CD8-positive, alpha-beta memory T cell (primary cell): Measurements from ENCODE around the gene ADORA1. TPM values are rescaled to one million over a fixed set of nuclear protein-coding genes. Genes with fewer than 3 reads are reported as not detected.

Experiments used
- CTCF ChIA-PET: fragments of 350-600 bp; sonication (Branson Sonifier 250); formaldehyde crosslinking; loops from one replicate; lab custom pipeline; 2021; ENCODE audit warnings: antibody characterized with exemption; lab: Charles Lee
- POLR2A ChIA-PET: fragments of 350-600 bp; sonication (Branson Sonifier 250); formaldehyde crosslinking; loops from one replicate; lab custom pipeline; 2021; ENCODE audit warnings: antibody characterized with exemption; lab: Charles Lee
- DNase-seq, 5 donors: peaks; one replicate each; pipeline versions ENCODE4 v3.0.0 to v3.0.0-alpha.2; 2020 to 2022; ENCODE audit warnings: mixed read lengths in 1 of 5
- H3K27ac ChIP-seq: one replicate; pipeline ENCODE4 v1.7.0; 2013; ENCODE audit warnings: low read depth, mild to moderate bottlenecking, low read length, moderate library complexity
- H3K27me3 ChIP-seq: 2 replicates; pipeline ENCODE4 v1.7.0; 2013; ENCODE audit warnings: low read length, mild to moderate bottlenecking; ENCODE audit not compliant: insufficient read depth, poor library complexity, severe bottlenecking
- H3K36me3 ChIP-seq: 2 replicates; pipeline ENCODE4 v1.7.0; 2013; ENCODE audit warnings: mild to moderate bottlenecking, low read length, moderate library complexity; ENCODE audit not compliant: insufficient read depth
- H3K4me1 ChIP-seq: 2 replicates; pipeline ENCODE4 v1.7.0; 2013; ENCODE audit warnings: mild to moderate bottlenecking, low read length, moderate library complexity; ENCODE audit not compliant: insufficient read depth
- H3K4me3 ChIP-seq: 2 replicates; pipeline ENCODE4 v1.7.0; 2013; ENCODE audit warnings: mild to moderate bottlenecking, low read length
- H3K9me3 ChIP-seq: 2 replicates; pipeline ENCODE4 v1.7.0; 2013; ENCODE audit warnings: mild to moderate bottlenecking, low read length
- H3K27ac Mint-ChIP-seq, 8 donors: one replicate each; pipeline ENCODE4 v1.8.0; 2020 to 2021; ENCODE audit warnings: mixed read lengths in 8 of 8, mild to moderate bottlenecking in 6 of 8, inconsistent platforms in 3 of 8, moderate library complexity in 3 of 8
- H3K27me3 Mint-ChIP-seq, 2 donors: one replicate each; pipeline ENCODE4 v1.8.0; 2020 to 2021; ENCODE audit warnings: mixed read lengths in 2 of 2, mild to moderate bottlenecking in 1 of 2, moderate library complexity in 1 of 2
- H3K36me3 Mint-ChIP-seq, 3 donors: one replicate each; pipeline ENCODE4 v1.8.0; 2020 to 2021; ENCODE audit warnings: mixed read lengths in 3 of 3, inconsistent platforms in 1 of 3, mild to moderate bottlenecking in 1 of 3
- H3K4me1 Mint-ChIP-seq, 3 donors: one replicate each; pipeline ENCODE4 v1.8.0; 2020 to 2021; ENCODE audit warnings: mixed read lengths in 3 of 3, inconsistent platforms in 1 of 3, mild to moderate bottlenecking in 1 of 3
- H3K4me3 Mint-ChIP-seq, 7 donors: one replicate each; pipeline ENCODE4 v1.8.0; 2020 to 2021; ENCODE audit warnings: mixed read lengths in 7 of 7, mild to moderate bottlenecking in 6 of 7, moderate library complexity in 4 of 7, inconsistent platforms in 2 of 7
- H3K9me3 Mint-ChIP-seq, 5 donors: one replicate each; pipeline ENCODE4 v1.8.0; 2020 to 2022; ENCODE audit warnings: mixed read lengths in 5 of 5, mild to moderate bottlenecking in 3 of 5, moderate library complexity in 2 of 5, inconsistent platforms in 1 of 5
- polyA plus RNA-seq: library from polyadenylated mRNA; unstranded; fragments of 300-500 nt; fragmentation: Illumina TruSeq; gene quantifications from one replicate; pipeline ENCODE4 v1.2.3, GENCODE V29; 2021
- total RNA-seq, 2 experiments: library from RNA; stranded (reverse); gene quantifications; one replicate each; pipeline ENCODE4 v1.2.3, GENCODE V29; 2021

The ADORA1 gene
- total and polyA plus RNA-seq, 3 experiments from 2014 or later = not detected

DNA sequence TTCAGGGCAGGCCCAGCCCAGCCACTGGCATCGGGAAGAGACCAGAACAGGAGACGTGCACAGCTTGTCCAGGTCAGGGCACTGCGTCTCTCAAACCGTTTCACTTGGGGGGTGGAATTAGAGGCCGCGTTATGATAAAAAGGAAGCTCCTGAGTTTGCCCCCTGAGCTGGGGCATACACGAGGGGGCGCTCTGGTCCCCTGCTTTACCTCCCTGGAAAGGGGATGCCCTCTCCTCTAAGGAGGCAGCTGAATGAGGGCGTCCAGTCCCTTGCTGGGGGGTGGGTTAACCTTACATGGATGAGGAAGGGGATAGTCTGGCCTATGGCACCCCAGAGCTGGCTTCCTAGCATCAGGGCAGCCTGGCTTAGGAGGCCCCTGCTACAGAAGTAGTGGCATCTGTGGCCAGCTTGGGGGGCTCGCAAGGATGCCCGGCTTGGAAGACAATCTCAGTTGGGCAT is 44.0 kb upstream of the ADORA1 start:
- Mint-ChIP-seq H3K4me3 (no peak overlapping the region), H3K36me3 (no peaks in the 10 kb centered on the region), H3K27ac (no peak overlapping the region), H3K9me3 (no peaks in the 10 kb centered on the region), H3K27me3 (peaks cover 15 to 41% of the 10 kb centered on the region in 2 donors), H3K4me1 (no peaks in the 10 kb centered on the region)
- CTCF ChIA-PET = interaction anchor here (1.2 kb wide), 1 partner anchor 10 kb away, joined by 3 read pairs; no protein-coding TSS in a partner anchor
- Histone ChIP-seq H3K36me3 (no peaks in the 10 kb centered on the region), H3K27me3 (no peaks in the 10 kb centered on the region), H3K4me1 (no peaks in the 10 kb centered on the region), H3K4me3 (no peak overlapping the region), H3K9me3 (no peaks in the 10 kb centered on the region), H3K27ac (no peak overlapping the region)
- POLR2A ChIA-PET = no interaction called here
- DNase-seq = no peak

DNA sequence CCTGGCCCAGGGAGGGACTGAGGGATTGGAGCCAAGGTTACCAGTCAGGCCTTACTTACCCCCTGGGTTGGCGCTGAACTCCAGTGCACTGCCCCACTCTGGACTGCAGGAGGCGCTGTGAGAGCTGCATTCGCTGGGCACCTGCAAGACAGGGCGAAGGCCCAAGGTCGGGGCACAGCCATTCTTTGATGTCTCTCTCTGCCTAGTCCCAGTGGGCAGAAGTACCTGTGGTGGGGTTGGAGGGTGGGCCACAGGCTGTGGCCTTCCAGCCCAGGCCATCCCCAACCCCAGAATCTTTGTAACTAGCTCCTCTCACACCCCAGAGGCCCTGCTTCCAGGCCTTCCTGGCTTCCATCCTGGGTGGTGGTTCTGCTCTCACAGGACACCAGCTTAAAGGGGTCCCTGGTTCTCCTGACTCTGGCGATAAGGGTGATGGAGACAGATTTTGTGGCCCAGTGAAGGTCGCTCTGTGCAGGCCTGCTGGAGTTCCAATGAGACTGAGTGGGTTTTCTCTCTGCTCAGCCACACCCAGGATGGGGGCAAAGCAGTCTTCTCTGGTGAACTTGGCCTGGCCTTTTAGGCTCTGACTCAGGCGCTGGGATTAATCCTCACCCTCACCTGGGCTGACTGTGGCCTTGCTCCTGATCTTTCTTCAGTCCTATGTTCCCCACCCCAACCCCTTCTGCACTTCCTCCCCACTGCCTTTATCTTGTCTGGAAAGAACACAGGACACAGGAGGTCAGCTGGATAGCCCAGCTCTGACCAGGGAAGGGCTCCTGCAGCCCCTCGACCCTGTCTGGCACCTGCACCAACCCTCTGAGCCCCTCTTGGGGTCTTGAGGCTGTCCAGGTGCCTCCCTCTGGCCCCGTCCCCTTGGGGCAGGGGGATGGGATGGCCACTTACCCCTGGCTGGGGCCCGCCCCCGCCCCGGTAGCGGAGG is 42.7 kb upstream of the ADORA1 start:
- no peak overlapping the region for H3K27ac ChIP-seq
- H3K27me3 ChIP-seq = no peaks in the 10 kb centered on the region
- DNase-seq = no peak
- H3K4me1 ChIP-seq = no peaks in the 10 kb centered on the region
- H3K4me3 Mint-ChIP-seq = no peak overlapping the region
- POLR2A ChIA-PET = no interaction called here
- H3K4me1 Mint-ChIP-seq = no peaks in the 10 kb centered on the region
- no peaks in the 10 kb centered on the region for H3K36me3 Mint-ChIP-seq
- peaks cover 14 to 34% of the 10 kb centered on the region in 2 donors for H3K27me3 Mint-ChIP-seq
- no peaks in the 10 kb centered on the region for H3K36me3 ChIP-seq
- H3K9me3 Mint-ChIP-seq = no peaks in the 10 kb centered on the region
- no peaks in the 10 kb centered on the region for H3K9me3 ChIP-seq
- CTCF ChIA-PET = interaction anchor here (1.2 kb wide), 1 partner anchor 9 kb away, joined by 3 read pairs; no protein-coding TSS in a partner anchor
- H3K27ac Mint-ChIP-seq = no peak overlapping the region
- no peak overlapping the region for H3K4me3 ChIP-seq

DNA sequence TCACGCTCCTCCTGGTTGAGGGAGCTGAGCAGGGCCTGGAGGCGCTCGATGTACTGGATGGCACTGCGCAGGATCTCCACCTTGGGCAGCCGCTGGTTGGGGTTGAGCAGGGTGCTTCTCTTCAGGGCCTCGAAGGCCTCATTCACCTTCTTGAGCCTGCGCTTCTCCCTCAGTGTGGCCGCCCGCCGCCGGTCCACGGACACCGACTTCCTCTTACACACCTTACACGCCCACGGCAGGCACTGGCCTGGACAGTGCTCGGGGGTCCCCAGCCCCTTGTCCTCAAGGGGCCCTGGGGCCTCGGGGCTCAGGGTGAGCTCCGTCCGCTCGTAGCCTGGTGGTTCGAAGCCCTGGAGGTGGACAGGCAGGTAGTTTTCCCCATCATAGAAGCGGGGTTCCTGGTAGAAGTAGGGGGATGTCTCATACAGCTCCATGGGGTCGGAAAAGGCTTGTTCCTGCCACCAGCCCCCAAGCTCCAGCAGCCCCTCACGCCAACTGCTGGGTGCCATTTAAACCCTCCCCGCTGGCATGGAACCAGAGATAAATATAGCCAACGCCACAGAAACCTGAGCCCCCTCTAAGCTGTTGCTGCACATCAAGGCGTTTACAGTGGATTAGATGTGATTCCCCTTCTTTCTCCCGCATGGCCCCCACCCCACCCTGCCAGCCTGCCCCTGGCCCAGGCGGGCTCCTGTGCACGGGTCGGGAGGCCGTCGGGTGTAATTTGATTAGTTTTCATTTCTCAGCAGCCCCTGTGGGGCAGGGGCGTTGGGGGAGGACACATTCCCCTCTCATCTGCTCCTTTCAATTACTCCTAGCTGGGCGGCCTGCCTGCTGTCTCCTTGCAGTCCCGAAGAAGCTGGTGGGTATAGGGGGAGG is 41.8 kb upstream of the ADORA1 start, which contains the start of gene MYOG:
MYOG (minus strand) TSS at position 485 of the 879 bp plus-strand sequence; CDS start at position 434, 51 bp downstream.
- no peaks in the 10 kb centered on the region for H3K27me3 ChIP-seq
- ChIA-PET POLR2A (no interaction called here), CTCF (no interaction called here)
- DNase-seq = no peak
- Mint-ChIP-seq H3K27me3 (peaks cover 13 to 31% of the 10 kb centered on the region in 2 donors), H3K36me3 (no peaks in the 10 kb centered on the region), H3K4me3 (no peak within 1 kb of the TSS), H3K9me3 (no peaks in the 10 kb centered on the region), H3K4me1 (no peaks in the 10 kb centered on the region), H3K27ac (no peak within 1 kb of the TSS)
- no peaks in the 10 kb centered on the region for H3K9me3 ChIP-seq
- no peaks in the 10 kb centered on the region for H3K36me3 ChIP-seq
- H3K4me1 ChIP-seq = no peaks in the 10 kb centered on the region
- H3K27ac ChIP-seq = no peak within 1 kb of the TSS
- no peak within 1 kb of the TSS for H3K4me3 ChIP-seq

DNA sequence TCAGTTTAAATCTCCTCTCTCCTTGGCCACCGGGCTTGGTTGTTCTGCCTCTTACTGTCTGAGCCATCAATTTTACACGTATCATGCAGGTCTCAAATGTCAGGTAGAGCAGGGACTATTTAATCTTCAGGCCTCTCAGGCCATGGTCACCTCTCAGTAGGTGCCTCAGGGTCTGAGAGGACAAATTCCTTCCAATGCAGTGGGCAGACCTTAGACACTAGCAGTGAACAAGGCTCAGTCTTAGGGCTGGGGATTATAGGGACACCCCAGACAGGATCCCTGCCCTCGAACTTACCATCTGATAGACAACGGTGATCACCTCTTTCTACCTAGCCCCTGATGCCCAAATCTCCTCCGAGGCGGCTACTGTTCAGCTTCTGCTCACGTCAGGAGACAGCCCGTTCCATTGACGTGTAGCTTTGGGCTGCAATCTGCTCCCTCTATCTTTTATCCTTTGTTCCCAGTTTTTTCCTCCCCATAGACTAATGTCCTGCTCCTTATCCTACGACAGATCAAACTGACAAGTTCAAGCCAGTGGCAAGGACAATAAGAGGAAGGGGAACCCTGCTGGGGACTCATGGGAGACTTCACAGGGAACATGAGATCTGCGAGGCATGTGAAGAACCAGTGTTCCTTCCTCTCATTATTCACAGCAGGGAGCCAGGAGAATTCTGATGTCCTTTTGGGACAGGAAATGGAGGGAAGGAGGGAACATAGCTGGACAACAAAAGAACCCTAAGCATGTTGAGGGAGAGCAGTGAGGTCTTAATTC is 40.3 kb upstream of the ADORA1 start:
- Histone ChIP-seq H3K36me3 (no peaks in the 10 kb centered on the region), H3K27me3 (peaks cover 5% of the 10 kb centered on the region), H3K4me1 (no peaks in the 10 kb centered on the region), H3K27ac (no peak overlapping the region), H3K4me3 (no peak overlapping the region), H3K9me3 (no peaks in the 10 kb centered on the region)
- POLR2A ChIA-PET = no interaction called here
- CTCF ChIA-PET = no interaction called here
- no peaks in the 10 kb centered on the region for H3K36me3 Mint-ChIP-seq
- no peak overlapping the region for H3K27ac Mint-ChIP-seq
- no peaks in the 10 kb centered on the region for H3K4me1 Mint-ChIP-seq
- no peak for DNase-seq
- no peaks in the 10 kb centered on the region for H3K9me3 Mint-ChIP-seq
- H3K27me3 Mint-ChIP-seq = peaks cover 15 to 35% of the 10 kb centered on the region in 2 donors
- H3K4me3 Mint-ChIP-seq = no peak overlapping the region

DNA sequence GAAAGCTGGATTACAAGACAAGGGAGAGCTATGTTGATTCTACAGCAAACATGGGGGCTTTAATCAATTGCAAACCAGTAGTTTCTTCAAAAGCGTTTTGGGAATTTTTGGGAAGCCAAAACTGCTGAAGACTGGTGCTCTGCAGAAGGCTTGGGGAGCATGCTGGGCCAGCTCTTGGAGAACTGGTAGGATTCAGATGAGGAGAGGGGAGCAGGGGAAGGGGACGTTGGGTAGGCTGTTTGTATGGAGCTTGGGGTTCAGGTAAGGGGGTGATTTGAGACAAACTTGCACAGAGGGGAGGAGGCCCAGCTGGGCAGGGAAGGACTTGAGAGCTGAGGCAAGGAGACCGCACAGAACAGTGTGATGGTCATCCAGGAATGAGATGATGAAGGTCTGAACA is 39.1 kb upstream of the ADORA1 start:
- H3K4me3 ChIP-seq = no peak overlapping the region
- H3K27ac ChIP-seq = no peak overlapping the region
- peaks cover 5% of the 10 kb centered on the region for H3K27me3 ChIP-seq
- H3K27ac Mint-ChIP-seq = no peak overlapping the region
- no peak overlapping the region for H3K4me3 Mint-ChIP-seq
- H3K4me1 ChIP-seq = no peaks in the 10 kb centered on the region
- no peaks in the 10 kb centered on the region for H3K4me1 Mint-ChIP-seq
- H3K36me3 Mint-ChIP-seq = no peaks in the 10 kb centered on the region
- H3K9me3 Mint-ChIP-seq = peaks cover 0 to 3% (median 0%) of the 10 kb centered on the region in 5 donors
- H3K27me3 Mint-ChIP-seq = peaks cover 13 to 44% of the 10 kb centered on the region in 2 donors
- no peaks in the 10 kb centered on the region for H3K36me3 ChIP-seq
- ChIA-PET CTCF (no interaction called here), POLR2A (no interaction called here)
- H3K9me3 ChIP-seq = no peaks in the 10 kb centered on the region
- no peak for DNase-seq

DNA sequence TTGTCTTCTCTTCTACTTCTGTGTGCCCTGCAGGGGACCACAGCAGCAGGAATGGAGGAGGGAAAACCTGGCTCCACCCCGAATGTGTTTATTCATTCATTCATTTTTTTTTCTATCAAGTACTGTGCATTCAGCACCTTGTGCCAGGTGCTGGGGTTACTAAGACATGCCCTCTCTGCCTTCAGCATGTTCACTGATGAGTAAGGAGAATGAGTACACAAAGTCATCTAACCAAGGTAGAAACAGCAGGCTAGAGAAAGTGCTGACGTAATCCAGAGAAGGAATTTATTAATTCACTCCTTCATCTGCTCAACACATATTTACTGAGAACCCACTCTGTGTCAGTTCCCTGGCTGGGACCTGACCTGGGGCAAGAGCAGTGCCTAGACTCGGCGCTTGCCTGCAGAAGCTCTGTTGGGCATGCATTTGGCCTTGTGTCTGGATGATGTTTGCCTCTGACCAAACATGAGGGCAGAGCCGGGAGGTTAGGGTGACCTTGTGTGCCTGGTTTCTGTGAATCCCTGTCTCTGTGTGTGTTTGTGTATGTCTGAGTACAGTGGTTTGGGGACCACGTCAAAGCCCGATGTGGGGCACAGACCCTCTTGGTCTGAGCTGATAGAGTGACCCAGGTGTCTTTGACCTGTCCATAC is 38.4 kb upstream of the ADORA1 start:
- H3K27me3 Mint-ChIP-seq = peaks cover 13 to 44% of the 10 kb centered on the region in 2 donors
- peaks cover 0 to 4% (median 3%) of the 10 kb centered on the region in 5 donors for H3K9me3 Mint-ChIP-seq
- ChIA-PET CTCF (no interaction called here), POLR2A (no interaction called here)
- Histone ChIP-seq H3K27me3 (peaks cover 5% of the 10 kb centered on the region), H3K9me3 (no peaks in the 10 kb centered on the region), H3K4me3 (no peak overlapping the region), H3K4me1 (no peaks in the 10 kb centered on the region), H3K36me3 (no peaks in the 10 kb centered on the region), H3K27ac (no peak overlapping the region)
- H3K36me3 Mint-ChIP-seq = no peaks in the 10 kb centered on the region
- H3K4me1 Mint-ChIP-seq = no peaks in the 10 kb centered on the region
- H3K27ac Mint-ChIP-seq = no peak overlapping the region
- DNase-seq = no peak
- no peak overlapping the region for H3K4me3 Mint-ChIP-seq

DNA sequence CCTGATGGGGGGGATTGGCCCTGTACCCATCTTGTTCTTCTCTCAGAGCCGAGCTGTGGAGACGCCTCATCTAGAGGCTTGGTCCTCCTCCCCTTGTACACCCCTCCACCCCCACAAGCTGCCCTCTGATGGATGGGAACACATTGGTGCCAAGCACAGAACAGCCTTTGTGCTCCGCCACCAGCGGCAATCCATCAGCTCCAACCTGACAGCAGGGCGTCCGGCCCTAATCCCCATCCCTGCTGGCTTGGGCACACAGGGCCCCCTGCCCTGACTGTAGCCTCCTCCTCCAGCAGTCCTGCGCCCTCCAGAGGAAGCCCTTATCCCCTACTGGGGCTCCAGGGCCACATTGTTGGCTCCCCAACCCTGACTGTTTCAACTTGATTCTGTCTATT is 37.9 kb upstream of the ADORA1 start:
- no peak overlapping the region for H3K27ac Mint-ChIP-seq
- H3K36me3 Mint-ChIP-seq = peaks cover 0 to 4% (median 0%) of the 10 kb centered on the region in 3 donors
- Histone ChIP-seq H3K27me3 (peaks cover 5% of the 10 kb centered on the region), H3K4me3 (no peak overlapping the region), H3K36me3 (no peaks in the 10 kb centered on the region), H3K27ac (no peak overlapping the region), H3K4me1 (no peaks in the 10 kb centered on the region), H3K9me3 (no peaks in the 10 kb centered on the region)
- POLR2A ChIA-PET = no interaction called here
- CTCF ChIA-PET = no interaction called here
- no peak for DNase-seq
- H3K9me3 Mint-ChIP-seq = peaks cover 3 to 8% (median 7%) of the 10 kb centered on the region in 5 donors
- no peaks in the 10 kb centered on the region for H3K4me1 Mint-ChIP-seq
- no peak overlapping the region for H3K4me3 Mint-ChIP-seq
- peaks cover 15 to 44% of the 10 kb centered on the region in 2 donors for H3K27me3 Mint-ChIP-seq
